ENCODE measurements around the gene CRACR2A. TPM values are rescaled to one million over a fixed set of nuclear protein-coding genes. Genes with fewer than 3 reads are reported as not detected.

Gene CRACR2A
- total and polyA plus RNA-seq, 10 of the 15 experiments (the other 5 are each of a cell fraction or from before 2014, with no cell fraction given), result 2.1 to 18.0 (median 13.2) TPM

DNA sequence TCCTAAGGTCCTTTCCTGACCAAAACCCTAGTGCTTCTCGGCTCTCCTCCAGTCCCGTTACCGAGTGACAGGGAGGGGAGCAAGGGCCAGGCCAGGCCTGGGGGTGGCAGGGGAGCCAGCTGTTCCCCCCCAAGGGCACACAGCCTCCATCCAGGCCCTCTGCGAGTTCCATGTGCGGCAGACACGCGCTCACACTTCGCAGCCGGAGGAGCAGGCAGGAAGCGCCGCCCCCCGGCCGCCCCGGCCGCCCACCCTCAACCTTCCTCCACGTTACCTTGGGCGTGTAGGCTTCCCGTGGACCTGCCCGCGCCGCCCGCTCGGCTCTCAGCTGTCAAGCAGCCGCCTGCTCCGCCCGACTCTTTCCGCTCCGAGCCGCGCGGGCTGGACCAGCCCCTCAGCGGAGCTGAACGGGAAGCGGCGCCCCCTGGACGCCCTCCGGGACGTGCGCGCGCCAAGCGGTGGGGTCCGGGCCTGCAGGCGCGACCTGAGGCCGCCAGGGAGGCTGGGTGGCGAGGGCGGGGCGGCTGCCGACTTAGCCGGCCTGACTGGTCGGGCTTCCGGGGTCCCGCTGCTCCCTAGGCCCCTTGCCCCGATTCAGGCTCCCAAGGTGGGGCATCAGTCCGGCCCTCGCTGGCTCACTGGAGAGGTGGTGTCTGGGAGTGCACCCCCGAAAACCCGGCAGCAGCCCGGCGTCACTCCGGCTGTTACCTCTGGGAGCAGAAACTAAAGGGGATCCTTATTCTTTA is at the start of gene CRACR2A (continued):
- TF ChIP-seq SMAD5 (IDR thresholded peaks at IDR 0.05; ENCODE audit: low read depth) (0 out of 2 replicates have a peak, but pooled peaks have one; percentile 19), TBL1XR1 (IDR thresholded peaks at IDR 0.05; ENCODE audit: low read depth, low read length) (no peak), SRF (IDR thresholded peaks at IDR 0.05; ENCODE audit: low read depth in 2 of 2, low read length in 2 of 2) (0 out of 4 replicates have a peak, but pooled peaks of 1 of the 2 experiments have one; percentile 36), ASH2L (IDR thresholded peaks at IDR 0.05; ENCODE audit: borderline replicate concordance, low read depth) (no peak), RELA (IDR thresholded peaks at IDR 0.05; ENCODE audit: borderline replicate concordance, partially characterized antibody) (peak; percentile 39), PML (IDR thresholded peaks at IDR 0.05; ENCODE audit: low read length) (0 out of 2 replicates have a peak, but pooled peaks have one; percentile 23), EED (IDR thresholded peaks at IDR 0.05; ENCODE audit: low read depth) (no peak), BRCA1 (IDR thresholded peaks at IDR 0.05; ENCODE audit: low read depth, low read length) (no peak), LARP7 (IDR thresholded peaks at IDR 0.05) (peak; percentile 57), MYB (IDR thresholded peaks at IDR 0.05; ENCODE audit: borderline replicate concordance, low read depth, low read length) (no peak), CHD4 (IDR thresholded peaks at IDR 0.05) (no peak), NR2C2 (IDR thresholded peaks at IDR 0.05; ENCODE audit: borderline replicate concordance, control insufficient read depth, insufficient read length, low read depth) (no peak), ESRRA (IDR thresholded peaks at IDR 0.05; ENCODE audit: low read length) (peak; percentile 61; the same call in 1 of the 2 replicates), SMAD1 (IDR thresholded peaks at IDR 0.05; ENCODE audit: low read depth, partially characterized antibody) (no peak), ZNF274 (IDR thresholded peaks at IDR 0.05; ENCODE audit: insufficient read depth, insufficient read length) (no peak), ZBED1 (IDR thresholded peaks at IDR 0.05; ENCODE audit: borderline replicate concordance) (no peak), TCF3 (IDR thresholded peaks at IDR 0.05; ENCODE audit: borderline replicate concordance, insufficient read depth, low read depth, low read length) (peak; percentile 66; the same call in 1 of the 2 replicates), MEF2B (IDR thresholded peaks at IDR 0.05; ENCODE audit: partially characterized antibody, poor library complexity, severe bottlenecking) (peak; percentile 42)
- TF ChIP-seq, protein P1, sequence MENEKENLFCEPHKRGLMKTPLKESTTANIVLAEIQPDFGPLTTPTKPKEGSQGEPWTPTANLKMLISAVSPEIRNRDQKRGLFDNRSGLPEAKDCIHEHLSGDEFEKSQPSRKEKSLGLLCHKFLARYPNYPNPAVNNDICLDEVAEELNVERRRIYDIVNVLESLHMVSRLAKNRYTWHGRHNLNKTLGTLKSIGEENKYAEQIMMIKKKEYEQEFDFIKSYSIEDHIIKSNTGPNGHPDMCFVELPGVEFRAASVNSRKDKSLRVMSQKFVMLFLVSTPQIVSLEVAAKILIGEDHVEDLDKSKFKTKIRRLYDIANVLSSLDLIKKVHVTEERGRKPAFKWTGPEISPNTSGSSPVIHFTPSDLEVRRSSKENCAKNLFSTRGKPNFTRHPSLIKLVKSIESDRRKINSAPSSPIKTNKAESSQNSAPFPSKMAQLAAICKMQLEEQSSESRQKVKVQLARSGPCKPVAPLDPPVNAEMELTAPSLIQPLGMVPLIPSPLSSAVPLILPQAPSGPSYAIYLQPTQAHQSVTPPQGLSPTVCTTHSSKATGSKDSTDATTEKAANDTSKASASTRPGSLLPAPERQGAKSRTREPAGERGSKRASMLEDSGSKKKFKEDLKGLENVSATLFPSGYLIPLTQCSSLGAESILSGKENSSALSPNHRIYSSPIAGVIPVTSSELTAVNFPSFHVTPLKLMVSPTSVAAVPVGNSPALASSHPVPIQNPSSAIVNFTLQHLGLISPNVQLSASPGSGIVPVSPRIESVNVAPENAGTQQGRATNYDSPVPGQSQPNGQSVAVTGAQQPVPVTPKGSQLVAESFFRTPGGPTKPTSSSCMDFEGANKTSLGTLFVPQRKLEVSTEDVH (IDR thresholded peaks at IDR 0.05; ENCODE audit: low read depth, partially characterized antibody), result no peak
- TF ChIP-seq, protein P2, sequence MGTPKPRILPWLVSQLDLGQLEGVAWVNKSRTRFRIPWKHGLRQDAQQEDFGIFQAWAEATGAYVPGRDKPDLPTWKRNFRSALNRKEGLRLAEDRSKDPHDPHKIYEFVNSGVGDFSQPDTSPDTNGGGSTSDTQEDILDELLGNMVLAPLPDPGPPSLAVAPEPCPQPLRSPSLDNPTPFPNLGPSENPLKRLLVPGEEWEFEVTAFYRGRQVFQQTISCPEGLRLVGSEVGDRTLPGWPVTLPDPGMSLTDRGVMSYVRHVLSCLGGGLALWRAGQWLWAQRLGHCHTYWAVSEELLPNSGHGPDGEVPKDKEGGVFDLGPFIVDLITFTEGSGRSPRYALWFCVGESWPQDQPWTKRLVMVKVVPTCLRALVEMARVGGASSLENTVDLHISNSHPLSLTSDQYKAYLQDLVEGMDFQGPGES (IDR thresholded peaks at IDR 0.05), result 0 out of 2 replicates have a peak, but pooled peaks have one; percentile 26
- TF ChIP-seq, protein P3, sequence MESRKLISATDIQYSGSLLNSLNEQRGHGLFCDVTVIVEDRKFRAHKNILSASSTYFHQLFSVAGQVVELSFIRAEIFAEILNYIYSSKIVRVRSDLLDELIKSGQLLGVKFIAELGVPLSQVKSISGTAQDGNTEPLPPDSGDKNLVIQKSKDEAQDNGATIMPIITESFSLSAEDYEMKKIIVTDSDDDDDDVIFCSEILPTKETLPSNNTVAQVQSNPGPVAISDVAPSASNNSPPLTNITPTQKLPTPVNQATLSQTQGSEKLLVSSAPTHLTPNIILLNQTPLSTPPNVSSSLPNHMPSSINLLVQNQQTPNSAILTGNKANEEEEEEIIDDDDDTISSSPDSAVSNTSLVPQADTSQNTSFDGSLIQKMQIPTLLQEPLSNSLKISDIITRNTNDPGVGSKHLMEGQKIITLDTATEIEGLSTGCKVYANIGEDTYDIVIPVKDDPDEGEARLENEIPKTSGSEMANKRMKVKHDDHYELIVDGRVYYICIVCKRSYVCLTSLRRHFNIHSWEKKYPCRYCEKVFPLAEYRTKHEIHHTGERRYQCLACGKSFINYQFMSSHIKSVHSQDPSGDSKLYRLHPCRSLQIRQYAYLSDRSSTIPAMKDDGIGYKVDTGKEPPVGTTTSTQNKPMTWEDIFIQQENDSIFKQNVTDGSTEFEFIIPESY (IDR thresholded peaks at IDR 0.05), result no peak
- TF ChIP-seq, protein P4, sequence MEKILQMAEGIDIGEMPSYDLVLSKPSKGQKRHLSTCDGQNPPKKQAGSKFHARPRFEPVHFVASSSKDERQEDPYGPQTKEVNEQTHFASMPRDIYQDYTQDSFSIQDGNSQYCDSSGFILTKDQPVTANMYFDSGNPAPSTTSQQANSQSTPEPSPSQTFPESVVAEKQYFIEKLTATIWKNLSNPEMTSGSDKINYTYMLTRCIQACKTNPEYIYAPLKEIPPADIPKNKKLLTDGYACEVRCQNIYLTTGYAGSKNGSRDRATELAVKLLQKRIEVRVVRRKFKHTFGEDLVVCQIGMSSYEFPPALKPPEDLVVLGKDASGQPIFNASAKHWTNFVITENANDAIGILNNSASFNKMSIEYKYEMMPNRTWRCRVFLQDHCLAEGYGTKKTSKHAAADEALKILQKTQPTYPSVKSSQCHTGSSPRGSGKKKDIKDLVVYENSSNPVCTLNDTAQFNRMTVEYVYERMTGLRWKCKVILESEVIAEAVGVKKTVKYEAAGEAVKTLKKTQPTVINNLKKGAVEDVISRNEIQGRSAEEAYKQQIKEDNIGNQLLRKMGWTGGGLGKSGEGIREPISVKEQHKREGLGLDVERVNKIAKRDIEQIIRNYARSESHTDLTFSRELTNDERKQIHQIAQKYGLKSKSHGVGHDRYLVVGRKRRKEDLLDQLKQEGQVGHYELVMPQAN (conservative IDR thresholded peaks at IDR 0.05), result peak; percentile 62

Measured in GM12878 (cell line).